Measurements from ENCODE around the gene BID. TPM values are rescaled to one million over a fixed set of nuclear protein-coding genes. Genes with fewer than 3 reads are reported as not detected.

The BID gene
- total RNA-seq, 1 experiment from 2014 or later: 58.2 TPM

- Histone ChIP-seq H3K4me1 (ENCODE audit: control insufficient read depth in 1 of 2, insufficient read depth in 2 of 2, low read length in 2 of 2) (no peaks in the 10 kb centered on the region), H3K9me3 (ENCODE audit: control insufficient read depth in 1 of 2, insufficient read depth in 1 of 2, low read depth in 1 of 2, low read length in 2 of 2) (no peaks in the 10 kb centered on the region), H3K79me2 (ENCODE audit: insufficient read depth, low read length) (no peaks in the 10 kb centered on the region), H3K9me2 (ENCODE audit: insufficient read depth) (no peaks in the 10 kb centered on the region), H3K27me3 (ENCODE audit: insufficient read depth, low read length) (no peaks in the 10 kb centered on the region), H3K27ac (ENCODE audit: low read depth, low read length) (no peak overlapping the region), H4K20me1 (ENCODE audit: insufficient read depth) (no peaks in the 10 kb centered on the region), H3K4me3 (replicated peaks in 1 of 2; ENCODE audit: low read depth in 1 of 2, low read length in 2 of 2) (no peak overlapping the region), H3K9ac (ENCODE audit: low read length) (no peak overlapping the region), H2AFZ (ENCODE audit: low read depth, low read length, poor library complexity, severe bottlenecking) (no peak overlapping the region), H3K4me2 (ENCODE audit: low read length) (no peak overlapping the region), H3K36me3 (ENCODE audit: control insufficient read depth in 1 of 2, insufficient read depth in 2 of 2, low read length in 2 of 2) (peaks cover 0 to 5% of the 10 kb centered on the region in 2 experiments; a peak in 2 of 4 replicates)
- RAD21 ChIA-PET (ENCODE audit: low non-redundant PET in 1 of 2, low total read pairs in 2 of 2, uncharacterized antibody in 2 of 2, unreplicated experiment in 2 of 2): no interaction called here
- TF ChIP-seq TCF7L2 (IDR thresholded peaks at IDR 0.05; ENCODE audit: borderline replicate concordance, extremely low read depth, insufficient read depth, insufficient read length) (no peak), SRF (IDR thresholded peaks at IDR 0.05; ENCODE audit: low read depth) (no peak), SP1 (IDR thresholded peaks at IDR 0.05; ENCODE audit: low read depth) (no peak), JUND (IDR thresholded peaks at IDR 0.05) (no peak), EZH2phosphoT487 (IDR thresholded peaks at IDR 0.05; ENCODE audit: borderline replicate concordance) (no peak), ZNF274 (IDR thresholded peaks at IDR 0.05; ENCODE audit: low read depth, low read length) (no peak), ELF1 (IDR thresholded peaks at IDR 0.05; ENCODE audit: borderline replicate concordance, low read depth) (no peak), POLR2A (IDR thresholded peaks at IDR 0.05; ENCODE audit: borderline replicate concordance, extremely low read depth, insufficient read depth, insufficient read length) (no peak), POLR2AphosphoS5 (IDR thresholded peaks at IDR 0.05; ENCODE audit: low read depth, low read length) (no peak)
- CTCF ChIA-PET: no interaction called here
- intact Hi-C loops (cut with micrococcal nuclease): no loop called here
- no peak for DNase-seq (ENCODE audit: low read depth, low spot score)
- no TSS peak for BruUV-seq (replicated peaks)
- no peak for ATAC-seq
- POLR2A ChIA-PET: no interaction called here
Observed at GRCh38 chr22:17803609-17804270, 29.5 kb upstream of the BID start.

GRCh38 chr22:17802822-17803221 lies 28.6 kb upstream of the BID start:
- peaks cover 0 to 5% of the 10 kb centered on the region in 2 experiments; a peak in 2 of 4 replicates for H3K36me3 ChIP-seq (ENCODE audit: control insufficient read depth in 1 of 2, insufficient read depth in 2 of 2, low read length in 2 of 2)
- H3K4me2 ChIP-seq (ENCODE audit: low read length): no peak overlapping the region
- no peaks in the 10 kb centered on the region for H3K27me3 ChIP-seq (ENCODE audit: insufficient read depth, low read length)
- no peaks in the 10 kb centered on the region for H3K79me2 ChIP-seq (ENCODE audit: insufficient read depth, low read length)
- H3K9ac ChIP-seq (ENCODE audit: low read length): no peak overlapping the region
- no TSS peak for BruUV-seq (replicated peaks)
- H2AFZ ChIP-seq (ENCODE audit: low read depth, low read length, poor library complexity, severe bottlenecking): no peak overlapping the region
- no peaks in the 10 kb centered on the region for H3K9me3 ChIP-seq (ENCODE audit: control insufficient read depth in 1 of 2, insufficient read depth in 1 of 2, low read depth in 1 of 2, low read length in 2 of 2)
- H4K20me1 ChIP-seq (ENCODE audit: insufficient read depth): no peaks in the 10 kb centered on the region
- POLR2A ChIA-PET: no interaction called here
- ATAC-seq: no peak
- CTCF ChIA-PET: no interaction called here
- intact Hi-C loops (cut with micrococcal nuclease): no loop called here
- no peaks in the 10 kb centered on the region for H3K4me1 ChIP-seq (ENCODE audit: control insufficient read depth in 1 of 2, insufficient read depth in 2 of 2, low read length in 2 of 2)
- DNase-seq (ENCODE audit: low read depth, low spot score): no peak
- no peaks in the 10 kb centered on the region for H3K9me2 ChIP-seq (ENCODE audit: insufficient read depth)
- RAD21 ChIA-PET (ENCODE audit: low non-redundant PET in 1 of 2, low total read pairs in 2 of 2, uncharacterized antibody in 2 of 2, unreplicated experiment in 2 of 2): no interaction called here
- H3K27ac ChIP-seq (ENCODE audit: low read depth, low read length): no peak overlapping the region
- TF ChIP-seq YY1 (IDR thresholded peaks at IDR 0.05; ENCODE audit: extremely low read depth, insufficient replicate concordance, low read depth, low read length): no peak
- H3K4me3 ChIP-seq (replicated peaks in 1 of 2; ENCODE audit: low read depth in 1 of 2, low read length in 2 of 2): no peak overlapping the region
